Stimulated activated CD8-positive, alpha-beta memory T cell treated with anti-CD3 and anti-CD28 coated beads, Interleukin-15, amount 100 ng/mL, for 24 hours (primary cell): ENCODE measurements around the gene PTPN21.

Experiments used
- DNase-seq: peaks from one replicate; pipeline ENCODE4 v3.0.0-alpha.2; 2020; ENCODE audit warnings: low read depth

PTPN21 gene

DNA sequence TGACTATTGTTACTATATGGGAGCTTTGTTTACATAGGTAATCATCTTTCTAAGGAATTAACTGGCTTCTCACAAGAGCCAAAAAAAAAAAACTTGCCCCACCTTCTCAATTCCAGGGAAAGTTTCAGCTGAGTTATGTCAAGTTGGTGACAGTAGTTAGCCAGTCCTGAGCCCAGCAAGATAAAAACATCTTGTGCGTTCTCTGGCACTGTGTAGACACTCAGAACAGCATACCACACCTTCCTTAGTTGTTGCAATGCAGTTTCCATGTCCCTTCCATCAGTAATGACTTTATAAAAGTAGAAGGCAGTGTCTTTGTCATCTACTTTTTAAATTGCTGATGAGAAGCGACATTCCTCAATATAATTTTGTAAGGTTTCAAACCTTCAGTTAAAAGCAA lies 50.2 kb downstream of the PTPN21 start:
- no peak for DNase-seq

- no peak for DNase-seq
Measured at GRCh38 chr14:88503754-88504406, 50.9 kb downstream of the PTPN21 start.

DNA sequence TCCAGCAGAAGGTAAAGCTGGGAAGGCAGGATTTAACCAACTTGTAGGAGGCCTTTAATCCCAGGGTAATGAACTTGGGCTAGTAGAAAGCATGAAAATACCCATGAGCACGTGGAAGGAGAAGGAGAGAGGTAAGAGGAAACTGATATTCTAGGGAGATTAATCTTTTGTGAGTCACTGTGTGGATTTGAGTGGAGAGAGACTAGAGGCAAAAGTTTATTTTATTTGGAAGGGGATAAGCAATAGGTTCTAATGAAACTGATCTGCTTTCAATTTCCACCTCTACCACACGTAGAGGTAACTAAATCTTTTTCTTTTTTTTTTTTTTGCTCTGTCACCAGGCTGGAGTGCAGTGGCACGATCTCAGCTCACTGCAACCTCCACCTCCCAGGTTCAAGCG lies 52.1 kb downstream of the PTPN21 start:
- DNase-seq, result no peak

GRCh38 chr14:88500611-88501010 lies 54.2 kb downstream of the PTPN21 start:
- no peak for DNase-seq

GRCh38 chr14:88499225-88499624 lies 55.6 kb downstream of the PTPN21 start:
- DNase-seq, result no peak

GRCh38 chr14:88496414-88496813 lies 58.4 kb downstream of the PTPN21 start:
- DNase-seq, result no peak

- DNase-seq, result no peak
Measured at GRCh38 chr14:88493392-88494185, 61.2 kb downstream of the PTPN21 start.

DNA sequence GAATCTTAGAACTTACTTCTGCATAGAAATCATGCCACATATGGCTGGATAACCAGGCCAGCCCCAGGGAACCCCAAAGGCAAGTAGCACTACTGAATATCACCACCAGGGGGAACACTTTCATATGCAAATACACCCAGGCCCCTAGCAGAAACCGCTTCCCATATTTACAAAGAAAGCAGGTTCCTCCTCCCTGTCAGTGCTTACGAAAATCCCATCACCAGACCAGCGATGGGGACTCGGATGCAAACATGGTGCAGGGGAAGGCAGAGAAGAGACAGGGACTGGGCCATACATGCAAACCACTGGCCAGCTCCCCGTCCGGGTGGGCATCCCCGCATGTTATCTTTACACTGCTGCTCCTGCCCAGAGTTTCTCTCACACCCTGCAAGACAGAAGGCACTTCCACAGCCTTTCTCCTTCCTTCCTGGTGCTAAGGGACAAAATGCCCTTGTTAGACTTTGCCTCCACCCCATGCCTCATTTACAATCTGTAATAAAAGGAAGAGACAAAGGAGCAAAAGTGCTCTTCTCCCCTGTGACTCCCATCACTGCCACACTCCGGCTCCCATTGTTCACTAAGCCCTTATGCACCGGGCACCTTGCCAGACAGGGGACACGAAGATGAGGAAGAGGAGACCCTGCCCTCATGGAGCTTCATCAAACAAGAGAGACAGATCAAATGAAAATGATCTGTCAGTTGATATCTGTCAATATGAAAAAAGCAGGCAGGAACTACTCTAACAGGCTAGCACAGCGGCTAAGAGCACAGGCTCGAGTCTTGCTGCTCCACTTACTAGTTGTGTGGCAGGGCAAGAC lies 62.3 kb downstream of the PTPN21 start:
- DNase-seq, result no peak

- no peak for DNase-seq
Measured at GRCh38 chr14:88490168-88490567, 64.6 kb downstream of the PTPN21 start.

- no peak for DNase-seq
Measured at GRCh38 chr14:88488897-88489296, 65.9 kb downstream of the PTPN21 start.

- no peak for DNase-seq
Measured at GRCh38 chr14:88488081-88488480, 66.7 kb downstream of the PTPN21 start.

- DNase-seq, result no peak
Measured at GRCh38 chr14:88482524-88482923, 72.3 kb downstream of the PTPN21 start.

DNA sequence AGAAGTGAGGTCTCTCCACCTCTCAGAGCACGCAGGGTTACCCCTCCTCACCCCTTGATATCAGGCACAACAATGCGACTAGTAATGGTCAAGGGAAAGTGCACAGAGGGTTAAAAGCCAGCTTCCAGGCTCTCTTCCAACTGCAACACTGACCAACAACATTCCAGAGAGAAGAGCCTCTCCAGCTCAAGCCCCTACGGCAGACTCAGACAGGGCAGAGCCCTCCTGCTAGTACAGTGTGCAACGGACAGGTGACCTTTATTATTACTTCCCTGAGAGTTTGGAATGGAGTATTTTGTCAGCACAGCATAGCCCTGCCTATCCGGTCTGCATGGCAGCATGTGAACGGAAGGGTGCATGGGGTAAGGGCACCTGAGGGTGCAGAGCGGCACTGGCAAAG lies 73.0 kb downstream of the PTPN21 start:
- no peak for DNase-seq

GRCh38 chr14:88481059-88481458 lies 73.7 kb downstream of the PTPN21 start:
- DNase-seq, result no peak

DNA sequence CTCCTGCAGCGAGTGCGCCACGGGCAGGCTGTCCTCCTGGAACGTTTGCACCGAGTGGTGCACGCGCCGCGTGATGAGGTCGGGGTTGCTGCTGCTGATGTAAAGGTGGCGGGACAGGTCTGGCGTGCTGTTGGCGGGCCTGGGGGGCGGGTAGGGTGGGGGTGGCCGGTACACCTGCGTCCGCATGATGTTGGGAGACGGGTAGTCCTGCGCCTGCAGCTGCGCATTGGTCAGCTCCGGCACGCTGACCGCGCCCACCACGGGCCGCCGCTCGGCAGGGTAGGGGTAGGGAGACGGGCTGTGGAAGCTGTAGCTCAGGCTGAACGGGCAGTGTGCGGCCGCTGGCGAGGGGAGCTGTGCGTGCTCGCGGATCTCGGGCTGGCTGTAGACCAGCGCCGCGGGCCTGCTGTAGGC lies 75.2 kb downstream of the PTPN21 start:
- no peak for DNase-seq

- DNase-seq, result no peak
Measured at GRCh38 chr14:88478931-88479330, 75.9 kb downstream of the PTPN21 start.

DNA sequence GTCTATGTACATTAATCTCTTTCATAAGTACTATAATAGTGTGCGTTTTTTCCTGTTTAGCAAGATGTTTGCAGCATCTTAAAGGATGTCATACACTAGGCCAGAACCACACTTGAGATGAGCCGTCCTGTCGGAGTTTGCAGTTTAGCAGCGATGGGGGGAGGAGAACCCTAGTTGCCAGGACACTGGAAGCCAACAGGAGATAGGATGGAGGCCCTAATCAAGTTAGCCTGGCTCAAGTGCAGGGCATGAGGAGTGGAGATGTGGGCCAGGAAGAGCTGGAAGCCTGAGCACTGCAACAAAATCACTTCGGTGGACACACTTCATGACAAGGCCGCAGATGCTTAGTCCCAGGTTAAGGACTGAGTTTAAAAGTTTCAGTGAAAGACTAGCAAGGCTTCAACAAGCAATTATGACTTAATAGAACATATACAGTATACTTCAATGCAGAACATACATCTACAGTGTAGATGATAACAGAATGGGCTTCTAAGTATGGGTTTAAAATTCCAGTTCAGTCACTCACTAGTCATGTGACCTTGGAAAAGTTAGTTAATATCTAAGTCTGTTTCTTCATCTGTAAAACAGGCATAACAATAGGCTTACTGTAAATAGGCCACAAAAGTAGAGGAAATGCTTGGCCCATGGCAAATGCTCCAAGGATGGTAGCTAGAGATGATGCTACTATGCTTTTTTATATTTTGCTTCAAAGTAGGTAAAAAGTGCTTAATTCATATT lies 77.1 kb downstream of the PTPN21 start:
- DNase-seq, result no peak

DNA sequence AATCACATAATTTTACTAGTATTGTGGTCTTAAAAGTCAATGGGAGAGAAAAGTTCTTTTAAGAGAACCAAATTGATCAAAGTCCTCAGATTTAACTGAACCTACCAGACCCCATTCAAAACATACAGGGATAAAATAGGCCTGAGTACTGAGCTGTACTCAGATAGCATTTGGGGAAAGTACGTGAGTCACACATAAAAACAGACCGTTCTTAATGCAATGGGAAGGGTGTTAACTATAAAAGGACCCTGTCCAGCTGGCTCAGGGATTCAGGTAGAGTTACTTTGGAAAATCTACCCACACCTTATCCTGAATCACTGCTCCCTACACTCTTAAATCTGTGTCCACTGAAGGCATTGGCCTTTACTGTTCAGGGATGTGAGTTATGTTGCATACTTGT lies 78.0 kb downstream of the PTPN21 start:
- DNase-seq, result no peak

DNA sequence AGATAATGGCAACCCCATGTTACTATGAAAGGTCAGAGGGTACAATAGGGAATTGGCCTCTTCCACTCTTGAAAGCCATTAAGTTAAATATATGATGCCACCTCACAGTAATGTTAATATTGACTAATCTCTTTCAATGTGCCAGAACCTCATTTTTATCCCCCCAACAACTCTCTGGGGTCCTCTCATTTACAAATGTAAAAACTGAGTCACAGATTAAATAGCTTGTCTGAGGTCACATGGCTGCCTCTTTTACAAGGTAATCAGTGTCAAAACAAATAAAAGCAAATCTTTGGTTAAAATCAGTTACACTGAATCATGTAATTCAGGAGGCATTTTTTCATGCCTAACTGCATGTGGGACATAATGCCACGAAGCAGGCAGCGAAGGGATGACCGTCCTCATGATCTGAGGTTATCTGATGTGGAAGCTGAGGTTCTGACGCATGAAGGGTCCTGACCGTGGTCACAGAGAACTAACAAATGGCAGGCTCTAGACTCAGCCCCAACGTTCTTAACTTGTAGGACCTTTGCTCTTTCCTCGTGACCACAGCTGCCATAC lies 78.5 kb downstream of the PTPN21 start:
- DNase-seq, result no peak

DNA sequence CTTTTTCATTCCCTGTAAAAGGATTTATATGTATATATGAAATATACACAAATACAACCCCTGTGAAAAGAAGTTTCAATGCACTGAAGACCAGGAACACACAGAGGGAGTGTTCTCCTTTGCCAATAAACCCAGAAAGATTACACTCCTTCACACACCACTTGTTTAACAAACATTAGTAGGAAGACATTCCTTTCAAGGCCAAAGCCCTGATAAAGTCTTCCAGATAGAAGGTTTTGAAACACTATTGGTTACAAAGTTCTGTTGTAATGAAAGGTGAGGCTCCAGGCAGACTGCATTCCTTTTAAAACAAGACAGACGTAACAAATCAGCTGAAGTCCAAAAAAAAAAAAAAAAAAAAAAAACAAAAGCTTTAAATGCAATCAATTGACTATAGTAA lies 81.0 kb downstream of the PTPN21 start:
- no peak for DNase-seq

GRCh38 chr14:88470542-88471440 lies 84.0 kb downstream of the PTPN21 start:
- DNase-seq, result no peak
